Mucosa of rectum (tissue), 2 donors: ENCODE data around the gene A2ML1.
"Not testable (repeated sequence)": the region's sequence is repeated elsewhere in the genome, so short reads cannot be mapped to it uniquely, and the experiment has no call there.

Experiments used
- H3K27ac ChIP-seq, 2 donors: one replicate each; pipeline ENCODE4 v1.7.0; 2013; ENCODE audit warnings: inconsistent platforms in 2 of 2, low read depth in 2 of 2, low read length in 2 of 2
- H3K27me3 ChIP-seq, 2 donors: one replicate each; pipeline ENCODE4 v1.7.0; 2013; ENCODE audit warnings: low read length in 2 of 2; ENCODE audit not compliant: control insufficient read depth in 2 of 2, insufficient read depth in 2 of 2
- H3K36me3 ChIP-seq, 2 donors: one replicate each; pipeline ENCODE4 v1.7.0; 2013; ENCODE audit warnings: low read length in 2 of 2; ENCODE audit not compliant: control insufficient read depth in 2 of 2, insufficient read depth in 2 of 2
- H3K4me1 ChIP-seq, 2 donors: one replicate each; pipeline ENCODE4 v1.7.0; 2013; ENCODE audit warnings: low read length in 2 of 2, mild to moderate bottlenecking in 1 of 2; ENCODE audit not compliant: control insufficient read depth in 2 of 2, insufficient read depth in 2 of 2
- H3K4me3 ChIP-seq, 2 donors: one replicate each; pipeline ENCODE4 v1.7.0; 2013; ENCODE audit warnings: low read length in 2 of 2
- H3K9ac ChIP-seq, 2 donors: one replicate each; pipeline ENCODE4 v1.7.0; 2013; ENCODE audit warnings: low read length in 2 of 2, low read depth in 1 of 2, mild to moderate bottlenecking in 1 of 2
- H3K9me3 ChIP-seq, 2 donors: one replicate each; pipeline ENCODE4 v1.7.0; 2013; ENCODE audit warnings: low read length in 2 of 2; ENCODE audit not compliant: control insufficient read depth in 2 of 2
- donor health status: healthy.
- donor health status: Normal muscosa, but diverticular disease.

The A2ML1 gene

DNA sequence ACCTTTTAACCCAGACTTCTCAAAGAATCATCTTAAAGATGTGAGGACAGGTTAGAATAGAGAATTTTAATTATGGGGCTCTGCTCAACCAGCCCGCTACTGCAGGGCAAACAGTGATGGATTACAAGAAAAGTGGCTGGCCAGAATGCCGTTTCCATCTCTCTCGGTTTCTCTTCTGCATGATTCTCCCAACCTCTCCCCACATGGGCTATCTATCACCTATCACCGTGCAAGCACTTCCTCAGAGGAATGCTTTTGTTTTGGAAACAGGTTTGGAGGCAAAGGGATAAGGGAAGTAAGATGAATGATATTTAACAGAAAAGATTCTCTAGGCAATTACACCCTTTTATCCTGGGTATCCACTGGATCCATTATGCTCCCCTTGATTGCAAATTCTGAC is 54.5 kb downstream of the A2ML1 start:
- H3K27me3 ChIP-seq: no peaks in the 10 kb centered on the region
- H3K4me1 ChIP-seq: no peaks in the 10 kb centered on the region
- no peak overlapping the region for H3K4me3 ChIP-seq
- no peaks in the 10 kb centered on the region for H3K9me3 ChIP-seq
- H3K36me3 ChIP-seq: no peaks in the 10 kb centered on the region
- H3K27ac ChIP-seq: no peak overlapping the region
- no peak overlapping the region for H3K9ac ChIP-seq

DNA sequence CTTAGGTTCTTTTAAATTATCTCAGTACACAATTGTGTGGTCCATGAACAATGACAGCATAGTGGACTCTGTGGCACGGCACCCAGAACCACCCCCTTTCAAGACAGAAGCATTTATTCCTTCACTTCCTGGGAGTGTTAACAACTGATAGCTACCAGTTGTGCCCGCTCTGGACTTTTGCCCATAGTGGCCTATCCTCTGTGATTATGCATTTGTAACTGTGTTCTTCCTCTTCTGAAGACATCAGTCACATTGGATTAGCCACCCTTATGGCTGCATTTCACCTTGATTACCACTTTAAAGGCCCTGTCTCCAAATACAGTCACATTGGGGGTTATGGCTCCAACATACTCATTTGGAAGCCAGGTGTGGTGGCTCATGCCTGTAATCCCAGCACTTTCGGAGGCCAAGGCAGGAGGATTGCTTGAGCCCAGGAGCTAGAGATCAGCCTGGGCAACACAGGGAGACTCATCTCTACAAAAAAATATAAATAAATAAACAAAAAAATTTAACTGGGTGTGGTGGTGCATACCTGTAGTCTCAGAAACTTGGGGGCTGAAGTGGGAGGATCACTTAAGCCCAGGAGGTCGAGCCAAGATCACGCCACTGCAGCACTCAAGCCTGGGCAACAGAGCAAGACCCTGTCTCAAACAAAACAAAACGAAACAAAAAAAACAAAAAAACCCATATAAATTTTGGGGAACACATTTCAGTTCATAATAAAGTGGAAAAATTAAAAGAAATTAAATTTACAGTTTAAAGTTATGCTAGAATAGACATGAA is 64.3 kb downstream of the A2ML1 start:
- H3K9ac ChIP-seq: no peak overlapping the region
- no peaks in the 10 kb centered on the region for H3K36me3 ChIP-seq
- H3K4me3 ChIP-seq: no peak overlapping the region
- H3K27ac ChIP-seq: no peak overlapping the region
- no peaks in the 10 kb centered on the region for H3K4me1 ChIP-seq
- no peaks in the 10 kb centered on the region for H3K27me3 ChIP-seq
- no peaks in the 10 kb centered on the region for H3K9me3 ChIP-seq

DNA sequence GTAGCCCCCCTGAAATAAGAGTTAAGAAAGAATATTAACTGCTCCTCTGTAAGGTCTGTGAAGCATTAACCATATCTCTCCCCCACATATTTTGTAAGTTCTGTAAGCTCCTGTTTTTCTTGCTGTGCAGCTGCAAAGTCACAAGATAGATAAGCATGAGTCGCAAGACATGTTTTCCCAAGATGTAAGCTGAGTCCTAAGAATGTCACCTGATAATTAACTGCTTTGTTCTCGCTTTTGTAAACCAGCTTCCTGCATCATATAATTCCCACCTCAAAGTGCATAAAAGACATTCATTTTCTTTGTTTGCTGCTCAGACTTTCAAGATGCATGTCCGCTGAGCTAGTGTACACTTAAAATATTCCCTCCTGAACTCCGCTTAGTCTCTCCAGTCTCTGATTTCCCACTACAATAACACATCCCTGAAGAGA is 64.9 kb downstream of the A2ML1 start:
- Histone ChIP-seq H3K27ac (no peak overlapping the region), H3K4me1 (no peaks in the 10 kb centered on the region), H3K36me3 (no peaks in the 10 kb centered on the region), H3K9ac (no peak overlapping the region), H3K4me3 (no peak overlapping the region), H3K9me3 (no peaks in the 10 kb centered on the region), H3K27me3 (no peaks in the 10 kb centered on the region)

DNA sequence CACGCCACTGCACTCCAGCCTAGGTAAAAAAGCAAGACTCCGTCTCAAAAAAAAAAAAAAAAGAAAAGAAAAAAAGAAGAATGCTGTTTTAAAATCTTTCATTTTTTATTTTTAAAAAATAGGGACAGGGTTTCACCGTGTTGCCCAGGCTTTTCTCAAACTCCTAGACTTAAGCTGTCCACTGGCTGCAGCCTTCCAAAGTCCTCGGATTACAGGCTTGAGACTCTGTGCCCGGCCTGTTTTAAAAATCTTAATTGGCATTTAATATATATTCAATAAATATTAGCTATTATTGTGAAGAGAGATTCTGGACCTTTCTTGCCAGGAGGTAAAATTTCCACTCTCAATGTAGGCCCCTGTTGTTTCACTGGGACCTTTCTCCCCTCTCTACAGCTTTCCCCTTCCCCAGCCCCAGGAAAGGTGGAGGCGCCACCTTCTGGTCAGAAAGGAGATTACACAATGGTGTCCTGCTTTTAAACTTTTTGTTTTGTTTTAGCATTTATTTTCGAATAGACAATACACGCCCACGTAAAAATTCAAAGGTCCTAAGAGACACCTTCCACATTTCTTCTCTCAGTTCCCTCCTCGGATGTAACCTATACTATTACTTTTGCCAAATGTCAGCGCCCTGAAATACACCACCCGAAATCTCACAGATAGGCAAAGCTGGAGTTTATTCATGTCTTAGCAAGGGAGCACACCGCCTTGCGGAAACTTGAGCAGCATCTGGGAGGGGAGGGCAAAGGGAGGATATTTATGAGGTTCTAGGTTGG is 68.1 kb downstream of the A2ML1 start:
- H3K27ac ChIP-seq: no peak overlapping the region
- H3K36me3 ChIP-seq: no peaks in the 10 kb centered on the region
- H3K4me3 ChIP-seq: peak overlapping the region; percentile 61 to 78
- peak overlapping the region; percentile 37 to 63 for H3K9ac ChIP-seq
- H3K9me3 ChIP-seq: no peaks in the 10 kb centered on the region
- no peaks in the 10 kb centered on the region for H3K27me3 ChIP-seq
- H3K4me1 ChIP-seq: no peaks in the 10 kb centered on the region

DNA sequence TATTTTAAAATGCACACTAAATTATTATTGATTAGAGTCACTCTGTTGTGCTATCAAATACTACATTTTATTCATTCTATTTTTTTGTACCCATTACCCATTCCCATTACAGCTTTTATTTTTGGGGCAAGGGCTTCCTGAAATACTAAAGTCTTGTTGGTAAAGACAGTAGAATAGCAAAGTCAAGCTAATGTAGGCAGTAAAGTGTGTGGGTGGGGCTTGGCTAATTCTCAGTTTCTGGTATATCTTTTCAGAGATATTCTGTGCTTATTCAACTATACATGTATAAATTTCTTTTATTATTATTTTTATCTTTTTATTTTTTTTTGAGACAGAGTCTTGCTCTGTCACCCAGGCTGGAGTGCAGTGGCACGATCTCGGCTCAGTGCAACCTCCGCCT is 69.6 kb downstream of the A2ML1 start:
- H3K4me1 ChIP-seq: no peaks in the 10 kb centered on the region
- H3K27me3 ChIP-seq: no peaks in the 10 kb centered on the region
- no peak overlapping the region for H3K27ac ChIP-seq
- no peaks in the 10 kb centered on the region for H3K36me3 ChIP-seq
- H3K4me3 ChIP-seq: no peak overlapping the region
- H3K9ac ChIP-seq: no peak overlapping the region
- no peaks in the 10 kb centered on the region for H3K9me3 ChIP-seq

DNA sequence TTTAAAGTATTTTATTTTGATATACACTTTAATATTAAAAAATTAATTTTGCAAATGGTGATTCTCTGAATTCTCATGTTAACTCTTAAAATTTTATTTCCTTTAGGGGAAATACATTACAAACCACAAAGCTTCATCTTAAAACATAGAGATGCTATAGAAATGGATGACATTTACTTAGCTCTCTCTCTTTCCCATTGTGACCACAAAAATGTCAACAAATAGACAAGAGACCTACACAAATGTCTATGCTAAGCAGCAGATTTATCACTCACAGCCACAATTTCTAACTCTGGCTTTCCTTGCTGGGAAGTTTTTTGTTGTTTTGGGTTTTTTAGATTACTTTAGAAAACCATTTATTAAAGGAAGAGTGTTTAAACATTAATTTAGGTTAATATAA is 72.0 kb downstream of the A2ML1 start:
- Histone ChIP-seq H3K4me3 (no peak overlapping the region), H3K36me3 (no peaks in the 10 kb centered on the region), H3K27me3 (no peaks in the 10 kb centered on the region), H3K27ac (no peak overlapping the region), H3K4me1 (no peaks in the 10 kb centered on the region), H3K9ac (no peak overlapping the region), H3K9me3 (no peaks in the 10 kb centered on the region)

DNA sequence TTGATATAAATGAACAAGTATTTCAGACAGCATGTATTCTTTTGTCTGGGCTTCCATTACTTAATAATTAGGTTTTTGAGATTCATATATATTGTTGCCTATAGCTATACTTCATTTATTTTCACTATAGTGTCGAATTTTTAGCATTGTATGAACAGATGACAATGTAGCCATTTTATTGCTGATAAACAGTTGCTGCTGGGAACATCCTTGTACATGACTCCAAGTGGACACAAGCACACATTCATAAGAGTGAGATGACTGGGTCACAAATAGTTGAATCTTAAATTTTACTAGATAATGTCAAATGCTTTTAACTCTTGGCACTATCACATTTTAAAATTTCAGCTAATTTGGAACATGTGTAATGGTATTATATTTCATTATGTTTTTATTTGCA is 72.6 kb downstream of the A2ML1 start:
- no peaks in the 10 kb centered on the region for H3K27me3 ChIP-seq
- H3K9me3 ChIP-seq: no peaks in the 10 kb centered on the region
- H3K4me1 ChIP-seq: no peaks in the 10 kb centered on the region
- H3K27ac ChIP-seq: no peak overlapping the region
- no peak overlapping the region for H3K4me3 ChIP-seq
- no peak overlapping the region for H3K9ac ChIP-seq
- no peaks in the 10 kb centered on the region for H3K36me3 ChIP-seq

DNA sequence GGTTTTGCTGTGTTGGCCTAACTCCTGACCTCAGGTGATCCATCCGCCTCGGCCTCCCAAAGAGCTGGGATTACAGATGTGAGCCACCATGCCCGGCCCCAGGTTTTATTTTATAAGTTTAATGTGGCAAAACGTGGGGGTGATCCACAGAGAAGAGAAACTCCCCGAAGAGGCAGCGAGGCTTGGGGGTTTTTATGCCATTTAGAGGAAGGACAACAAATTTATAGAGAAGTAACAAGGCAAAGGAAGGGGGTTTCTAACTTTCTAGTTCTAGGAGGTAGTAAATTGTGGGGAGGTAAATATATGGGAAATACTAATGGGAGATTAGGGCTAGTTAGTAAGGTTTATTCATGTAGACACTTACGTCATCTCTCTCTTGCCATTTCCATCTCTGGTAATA is 74.7 kb downstream of the A2ML1 start:
- H3K4me1 ChIP-seq: no peaks in the 10 kb centered on the region
- H3K27ac ChIP-seq: no peak overlapping the region
- H3K9me3 ChIP-seq: no peaks in the 10 kb centered on the region
- no peak overlapping the region for H3K9ac ChIP-seq
- H3K27me3 ChIP-seq: no peaks in the 10 kb centered on the region
- no peaks in the 10 kb centered on the region for H3K36me3 ChIP-seq
- no peak overlapping the region for H3K4me3 ChIP-seq

DNA sequence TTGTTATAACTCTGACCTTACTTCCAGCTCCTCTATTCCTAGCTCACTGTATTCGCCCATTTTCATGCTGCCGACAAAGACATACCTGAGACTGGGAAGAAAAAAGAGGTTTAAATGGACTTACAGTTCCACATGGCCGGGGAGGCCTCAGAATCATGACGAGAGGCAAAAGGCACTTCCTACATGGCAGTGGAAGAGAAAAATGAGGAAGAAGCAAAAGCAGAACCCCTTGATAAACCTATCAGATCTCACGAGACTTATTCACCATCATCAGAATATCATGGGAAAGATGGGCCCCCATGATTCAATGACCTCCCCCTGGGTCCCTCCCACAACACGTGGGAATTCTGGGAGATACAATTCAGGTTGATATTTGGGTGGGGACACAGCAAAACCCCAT is 77.4 kb downstream of the A2ML1 start:
- H3K27ac ChIP-seq: no peak overlapping the region
- H3K4me3 ChIP-seq: no peak overlapping the region
- H3K9me3 ChIP-seq: no peaks in the 10 kb centered on the region
- H3K27me3 ChIP-seq: no peaks in the 10 kb centered on the region
- no peaks in the 10 kb centered on the region for H3K36me3 ChIP-seq
- H3K4me1 ChIP-seq: no peaks in the 10 kb centered on the region
- no peak overlapping the region for H3K9ac ChIP-seq

DNA sequence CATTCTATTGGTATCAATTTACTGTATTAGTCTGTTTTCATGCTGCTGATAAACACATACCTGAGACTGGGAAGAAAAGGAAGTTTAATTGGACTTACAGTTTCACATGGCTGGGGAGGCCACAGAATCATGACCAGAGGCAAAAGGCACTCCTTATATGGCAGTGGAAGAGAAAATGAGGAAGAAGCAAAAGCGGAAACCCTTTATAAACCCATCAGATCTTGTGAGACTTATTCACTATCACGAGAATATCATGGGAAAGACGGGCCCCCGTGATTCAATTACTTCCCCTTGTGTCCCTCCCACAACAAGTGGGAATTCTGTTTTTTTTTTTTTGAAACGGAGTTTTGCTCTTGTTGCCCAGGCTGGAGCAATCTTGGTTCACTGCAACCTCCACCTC is 80.3 kb downstream of the A2ML1 start:
- not testable (repeated sequence) for H3K4me3 ChIP-seq, H3K9me3 ChIP-seq, H3K9ac ChIP-seq, H3K27me3 ChIP-seq, H3K36me3 ChIP-seq, H3K27ac ChIP-seq, H3K4me1 ChIP-seq
